ENCODE results near the gene IL13RA1. TPM values are rescaled to one million over a fixed set of nuclear protein-coding genes. Genes with fewer than 3 reads are reported as not detected.
"Not testable (repeated sequence)": the region's sequence is repeated elsewhere in the genome, so short reads cannot be mapped to it uniquely, and the experiment has no call there.

The IL13RA1 gene
- total and polyA plus RNA-seq, 9 donors: 26.8 to 34.4 (median 27.5) TPM

DNA sequence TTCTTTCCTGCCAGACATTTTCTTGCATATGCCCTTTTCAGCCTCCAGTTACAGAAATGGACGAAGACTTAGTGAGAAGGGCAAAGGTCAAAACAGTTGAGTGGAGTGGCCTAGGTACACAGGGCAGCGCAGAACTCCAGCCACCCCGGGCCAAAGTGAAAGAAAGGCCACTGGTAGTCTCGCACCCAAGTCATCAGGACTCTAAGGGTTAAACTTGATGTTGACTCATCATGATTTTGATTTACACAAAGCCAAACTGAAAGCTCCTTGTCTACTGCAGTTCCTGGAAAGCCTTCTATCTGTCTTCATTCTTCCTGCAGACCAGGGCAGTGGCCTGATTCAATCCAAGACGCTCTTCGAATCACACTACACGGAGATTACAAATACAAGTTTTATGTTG, 2.6 kb upstream of the IL13RA1 start:
- peak; percentile 16 for DNase-seq
- H3K36me3 ChIP-seq (ENCODE audit: control insufficient read depth, insufficient read depth, low read length): no peaks in the 10 kb centered on the region
- peaks cover 6% of the 10 kb centered on the region for H3K4me1 ChIP-seq (ENCODE audit: control insufficient read depth, insufficient read depth, low read length)
- WGBS (ENCODE audit: insufficient coverage): 77% methylated on average over 3 of the region's 7 CpGs
- peaks cover 14% of the 10 kb centered on the region for H3K27me3 ChIP-seq (ENCODE audit: control insufficient read depth, insufficient read depth, low read length)
- no peak overlapping the region for H3K27ac ChIP-seq (ENCODE audit: low read length)
- H3K4me3 ChIP-seq (ENCODE audit: low read length): no peak overlapping the region
- H3K9me3 ChIP-seq (replicated peaks; ENCODE audit: control insufficient read depth, low read depth, low read length): no peaks in the 10 kb centered on the region

DNA sequence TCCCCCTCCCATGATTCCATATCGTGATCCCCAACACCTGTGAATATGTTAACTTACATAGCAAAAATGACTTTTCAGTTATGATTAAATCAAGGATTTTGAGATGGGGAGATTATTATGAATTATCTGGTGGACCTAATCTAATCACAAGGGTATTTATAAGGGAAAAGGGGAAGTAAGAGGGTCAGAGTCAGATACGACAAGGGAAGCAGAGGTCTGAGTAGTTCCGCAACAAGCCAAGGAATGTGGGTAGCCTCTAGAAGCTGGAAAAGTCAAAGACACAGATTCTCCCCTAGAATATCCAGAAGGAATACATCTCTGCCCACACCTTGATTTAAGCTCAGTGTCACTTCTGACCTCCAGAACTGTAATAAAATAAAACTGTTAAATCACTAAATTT, 1.0 kb upstream of the IL13RA1 start:
- H3K9me3 ChIP-seq (replicated peaks; ENCODE audit: control insufficient read depth, low read depth, low read length): no peaks in the 10 kb centered on the region
- peaks cover 8% of the 10 kb centered on the region for H3K27me3 ChIP-seq (ENCODE audit: control insufficient read depth, insufficient read depth, low read length)
- no peak overlapping the region for H3K27ac ChIP-seq (ENCODE audit: low read length)
- H3K4me1 ChIP-seq (ENCODE audit: control insufficient read depth, insufficient read depth, low read length): peaks cover 10% of the 10 kb centered on the region
- H3K36me3 ChIP-seq (ENCODE audit: control insufficient read depth, insufficient read depth, low read length): no peaks in the 10 kb centered on the region
- peak; percentile 7 for DNase-seq
- WGBS (ENCODE audit: insufficient coverage): no CpG with 5 or more reads among the region's 3 CpGs
- no peak overlapping the region for H3K4me3 ChIP-seq (ENCODE audit: low read length)

DNA sequence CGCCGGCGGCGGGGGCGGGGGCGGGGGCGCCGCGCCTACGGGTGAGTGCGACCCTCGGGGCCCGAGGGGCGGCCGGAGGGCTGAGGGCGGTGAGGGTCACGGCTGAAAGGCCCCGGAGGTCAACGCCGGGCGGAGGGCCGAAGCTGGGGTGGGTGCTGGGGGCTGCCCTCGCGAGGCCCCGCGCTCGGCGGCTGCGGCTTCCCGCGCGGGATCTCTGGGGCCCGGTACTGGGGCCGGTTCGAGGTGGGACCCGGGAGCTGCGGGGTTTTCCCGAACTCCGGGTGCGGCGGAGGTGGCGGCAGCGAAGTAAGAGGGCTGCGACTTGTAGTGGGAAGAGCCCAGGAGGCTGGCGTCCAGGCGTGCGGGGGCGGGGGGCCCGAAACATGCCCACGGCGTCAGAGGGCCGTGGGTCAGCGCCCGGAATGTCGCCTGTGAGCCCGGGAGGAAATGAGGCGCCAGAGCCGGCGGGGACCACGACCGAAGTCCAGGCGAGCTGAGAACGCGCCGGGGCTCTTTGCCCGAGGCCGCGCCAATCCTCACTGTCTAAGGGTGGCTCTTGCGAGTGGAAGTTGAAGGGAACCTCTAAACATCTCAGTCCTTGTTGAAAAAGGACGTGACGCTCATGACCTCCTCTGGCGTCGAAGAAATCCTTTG, 407 bp downstream of the IL13RA1 start:
- H3K4me1 ChIP-seq (ENCODE audit: control insufficient read depth, insufficient read depth, low read length): peaks cover 10% of the 10 kb centered on the region
- H3K4me3 ChIP-seq (ENCODE audit: low read length): peak overlapping the region; percentile 63
- peak; percentile 43 for DNase-seq
- WGBS (ENCODE audit: insufficient coverage): 38% methylated on average over 59 of the region's 73 CpGs
- H3K27ac ChIP-seq (ENCODE audit: low read length): peak overlapping the region; percentile 80
- H3K9me3 ChIP-seq (replicated peaks; ENCODE audit: control insufficient read depth, low read depth, low read length): no peaks in the 10 kb centered on the region
- peaks cover 8% of the 10 kb centered on the region for H3K27me3 ChIP-seq (ENCODE audit: control insufficient read depth, insufficient read depth, low read length)
- H3K36me3 ChIP-seq (ENCODE audit: control insufficient read depth, insufficient read depth, low read length): no peaks in the 10 kb centered on the region

DNA sequence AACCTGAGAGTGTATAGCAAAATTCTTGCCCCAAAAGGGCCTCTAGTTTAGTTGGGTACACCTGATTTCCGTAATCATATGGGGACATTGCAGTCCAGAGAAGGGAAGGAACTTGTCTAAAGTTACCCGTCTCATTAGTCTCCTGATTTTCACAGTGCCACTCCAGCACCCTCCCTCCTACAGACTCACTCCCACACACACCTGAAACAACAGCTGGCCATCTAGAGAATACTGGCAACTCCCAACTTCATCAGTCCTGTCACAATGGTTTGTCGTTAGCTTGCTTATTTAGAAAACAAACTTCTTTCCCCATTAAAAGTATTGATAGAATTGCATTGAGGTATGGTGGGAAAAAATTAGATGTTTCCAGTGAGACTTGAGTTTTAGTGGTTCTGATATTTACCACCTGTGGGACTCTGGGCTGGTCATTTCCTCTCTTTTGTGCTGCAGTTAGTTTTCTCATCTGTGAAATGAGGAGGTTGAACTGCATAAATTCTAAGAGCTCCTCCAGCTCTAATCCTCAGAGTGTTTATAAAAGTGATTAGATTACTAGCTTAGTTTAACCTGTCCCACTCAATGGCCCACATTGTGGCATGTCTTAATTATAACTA, 1.7 kb downstream of the IL13RA1 start:
- Histone ChIP-seq H3K36me3 (ENCODE audit: control insufficient read depth, insufficient read depth, low read length) (no peaks in the 10 kb centered on the region), H3K9me3 (replicated peaks; ENCODE audit: control insufficient read depth, low read depth, low read length) (no peaks in the 10 kb centered on the region), H3K4me3 (ENCODE audit: low read length) (no peak overlapping the region), H3K27me3 (ENCODE audit: control insufficient read depth, insufficient read depth, low read length) (peaks cover 7% of the 10 kb centered on the region), H3K27ac (ENCODE audit: low read length) (no peak overlapping the region), H3K4me1 (ENCODE audit: control insufficient read depth, insufficient read depth, low read length) (peaks cover 10% of the 10 kb centered on the region)
- no peak for DNase-seq
- 70% methylated on average over 2 of the region's 3 CpGs for WGBS (ENCODE audit: insufficient coverage)

DNA sequence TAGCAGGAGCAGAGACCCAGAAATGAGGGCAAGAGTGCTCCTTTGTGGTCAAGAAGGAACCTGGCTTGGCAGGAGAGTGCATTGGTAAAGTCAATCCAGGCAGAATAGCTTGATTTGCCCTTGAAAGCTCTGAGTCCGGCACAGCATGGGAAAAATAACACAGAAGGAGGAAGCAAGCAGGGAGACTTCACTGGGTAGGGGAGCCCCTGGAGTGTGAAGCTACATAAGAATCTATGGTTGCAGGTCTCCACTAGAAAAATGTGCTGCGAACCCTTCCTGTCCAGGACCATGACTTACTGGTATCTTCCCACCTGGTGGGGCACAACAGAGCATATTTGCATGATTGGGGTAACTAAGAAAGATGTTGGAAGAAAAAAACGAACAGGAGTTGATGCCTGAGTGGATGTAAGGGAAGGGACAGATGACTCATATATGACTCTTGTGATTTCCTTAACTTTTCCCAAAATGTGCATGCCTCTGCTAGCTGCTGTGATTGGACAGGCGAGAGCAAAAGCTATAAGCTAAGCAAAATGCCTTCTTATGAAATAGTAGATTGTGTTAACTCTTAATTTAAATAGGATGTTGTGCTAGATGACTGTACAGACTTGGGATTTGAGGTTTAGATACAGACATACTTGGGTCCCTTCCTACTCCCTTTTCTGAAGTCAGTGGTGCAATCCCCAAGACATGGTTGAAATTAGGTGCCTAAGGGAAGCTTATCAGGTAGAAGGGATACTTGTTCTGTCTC, 3.3 kb downstream of the IL13RA1 start:
- Histone ChIP-seq H3K4me3 (ENCODE audit: low read length) (no peak overlapping the region), H3K27ac (ENCODE audit: low read length) (no peak overlapping the region)

DNA sequence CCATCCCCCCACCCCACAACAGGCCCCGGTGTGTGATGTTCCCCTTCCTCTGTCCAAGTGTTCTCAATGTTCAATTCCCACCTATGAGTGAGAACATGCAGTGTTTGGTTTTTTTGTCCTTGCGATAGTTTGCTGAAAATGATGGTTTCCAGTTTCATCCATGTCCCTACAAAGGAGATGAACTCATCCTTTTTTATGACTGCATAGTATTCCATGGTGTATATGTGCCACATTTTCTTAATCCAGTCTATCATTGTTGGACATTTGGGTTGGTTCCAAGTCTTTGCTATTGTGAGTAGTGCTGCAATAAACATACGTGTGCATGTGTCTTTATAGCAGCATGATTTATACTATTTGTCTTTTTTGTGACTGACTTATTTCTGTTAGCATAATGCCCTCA, 5.1 kb downstream of the IL13RA1 start:
- not testable (repeated sequence) for H3K27me3 ChIP-seq (ENCODE audit: control insufficient read depth, insufficient read depth, low read length); H3K4me3 ChIP-seq (ENCODE audit: low read length); DNase-seq; H3K36me3 ChIP-seq (ENCODE audit: control insufficient read depth, insufficient read depth, low read length); H3K4me1 ChIP-seq (ENCODE audit: control insufficient read depth, insufficient read depth, low read length); H3K9me3 ChIP-seq (replicated peaks; ENCODE audit: control insufficient read depth, low read depth, low read length); H3K27ac ChIP-seq (ENCODE audit: low read length)
- no CpG with 5 or more reads among the region's 3 CpGs for WGBS (ENCODE audit: insufficient coverage)

More for the DNA sequence above, 3.3 kb downstream of the IL13RA1 start:
- Histone ChIP-seq H3K9me3 (replicated peaks; ENCODE audit: control insufficient read depth, low read depth, low read length) (no peaks in the 10 kb centered on the region), H3K27me3 (ENCODE audit: control insufficient read depth, insufficient read depth, low read length) (peaks cover 7% of the 10 kb centered on the region), H3K36me3 (ENCODE audit: control insufficient read depth, insufficient read depth, low read length) (no peaks in the 10 kb centered on the region), H3K4me1 (ENCODE audit: control insufficient read depth, insufficient read depth, low read length) (peaks cover 10% of the 10 kb centered on the region)
- 43% methylated on average over 1 of the region's 4 CpGs for WGBS (ENCODE audit: insufficient coverage)
- no peak for DNase-seq

DNA sequence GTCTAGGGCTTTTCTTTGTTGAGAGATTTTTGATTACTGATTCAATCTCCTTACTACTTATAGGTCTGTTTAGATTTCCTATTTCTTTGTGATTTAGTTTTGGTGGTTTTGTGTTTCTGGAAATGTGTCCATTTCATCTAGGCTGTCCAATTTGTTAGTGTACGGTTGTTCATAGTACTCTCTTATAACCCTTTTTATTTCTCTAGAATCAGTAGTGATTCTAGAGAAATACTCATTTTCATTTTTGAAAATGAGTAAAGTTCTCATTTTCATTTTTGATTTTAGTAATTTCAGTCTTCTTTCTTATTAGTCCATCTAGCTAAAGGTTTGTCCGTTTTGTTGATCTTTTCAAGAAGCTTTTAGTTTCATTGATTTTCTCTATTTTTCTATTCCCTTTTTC, 7.5 kb downstream of the IL13RA1 start:
- DNase-seq: no peak
- Histone ChIP-seq H3K27ac (ENCODE audit: low read length) (no peak overlapping the region), H3K4me3 (ENCODE audit: low read length) (no peak overlapping the region), H3K36me3 (ENCODE audit: control insufficient read depth, insufficient read depth, low read length) (no peaks in the 10 kb centered on the region), H3K4me1 (ENCODE audit: control insufficient read depth, insufficient read depth, low read length) (peaks cover 5% of the 10 kb centered on the region), H3K9me3 (replicated peaks; ENCODE audit: control insufficient read depth, low read depth, low read length) (no peaks in the 10 kb centered on the region), H3K27me3 (ENCODE audit: control insufficient read depth, insufficient read depth, low read length) (no peaks in the 10 kb centered on the region)
- WGBS (ENCODE audit: insufficient coverage): no CpG with 5 or more reads among the region's 2 CpGs

DNA sequence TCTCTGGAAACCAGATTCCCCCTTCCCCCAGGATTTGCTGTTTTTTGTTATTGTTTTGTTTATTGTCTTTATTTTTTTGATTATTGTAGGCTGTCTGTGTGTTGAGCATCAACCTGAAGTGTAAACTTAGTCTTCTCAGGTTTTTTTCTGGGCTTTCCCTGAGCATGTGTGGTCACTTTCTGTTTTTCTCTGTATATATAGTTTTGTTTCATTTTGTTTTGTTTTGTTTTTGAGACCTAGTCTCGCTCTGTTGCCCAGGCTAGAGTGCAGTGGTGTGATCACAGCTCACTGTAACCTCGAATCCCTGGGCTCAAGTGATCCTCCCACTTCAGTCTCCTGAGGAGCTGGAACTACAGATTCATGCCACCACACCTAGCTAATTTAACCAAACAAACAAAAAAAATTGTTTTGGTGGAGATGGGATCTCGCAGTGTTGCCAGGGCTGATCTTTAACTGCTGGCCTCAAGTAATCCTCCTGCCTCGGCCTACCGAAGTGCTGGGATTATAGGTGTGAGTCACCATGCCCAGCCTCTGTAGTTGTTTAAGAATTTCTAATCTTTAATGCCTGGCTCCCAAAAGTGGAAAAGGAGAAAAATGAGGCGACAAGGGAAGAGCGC, 9.1 kb downstream of the IL13RA1 start:
- no peaks in the 10 kb centered on the region for H3K36me3 ChIP-seq (ENCODE audit: control insufficient read depth, insufficient read depth, low read length)
- peaks cover 6% of the 10 kb centered on the region for H3K4me1 ChIP-seq (ENCODE audit: control insufficient read depth, insufficient read depth, low read length)

DNA sequence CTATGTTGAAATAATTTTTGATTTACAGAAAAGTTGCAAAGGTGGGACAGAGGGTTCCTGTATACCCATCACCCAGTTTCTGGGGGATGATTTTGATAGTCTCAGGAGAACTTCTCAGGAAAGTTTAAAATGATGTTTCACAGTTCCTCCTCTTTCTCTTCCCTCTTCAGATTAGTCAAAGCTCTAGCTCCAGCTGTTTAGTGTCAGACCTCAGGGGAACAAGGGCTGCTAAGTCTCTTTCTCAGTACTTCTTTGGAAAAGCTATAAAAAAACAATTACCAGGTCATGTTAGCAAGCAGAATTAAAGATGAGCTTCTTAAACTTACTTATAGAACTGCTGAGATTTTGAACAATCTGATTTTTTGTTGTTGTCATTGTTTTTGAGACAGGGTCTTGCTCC, 12.2 kb downstream of the IL13RA1 start:
- DNase-seq: peak; percentile 37
- H3K9me3 ChIP-seq (replicated peaks; ENCODE audit: control insufficient read depth, low read depth, low read length): no peaks in the 10 kb centered on the region
- H3K4me1 ChIP-seq (ENCODE audit: control insufficient read depth, insufficient read depth, low read length): peaks cover 6% of the 10 kb centered on the region
- no peaks in the 10 kb centered on the region for H3K27me3 ChIP-seq (ENCODE audit: control insufficient read depth, insufficient read depth, low read length)
- no peak overlapping the region for H3K27ac ChIP-seq (ENCODE audit: low read length)
- H3K4me3 ChIP-seq (ENCODE audit: low read length): no peak overlapping the region
- H3K36me3 ChIP-seq (ENCODE audit: control insufficient read depth, insufficient read depth, low read length): no peaks in the 10 kb centered on the region

More for the DNA sequence above, 9.1 kb downstream of the IL13RA1 start:
- H3K27ac ChIP-seq (ENCODE audit: low read length): no peak overlapping the region
- 85% methylated on average over 3 of the region's 7 CpGs for WGBS (ENCODE audit: insufficient coverage)
- no peak overlapping the region for H3K4me3 ChIP-seq (ENCODE audit: low read length)
- no peaks in the 10 kb centered on the region for H3K27me3 ChIP-seq (ENCODE audit: control insufficient read depth, insufficient read depth, low read length)
- no peak for DNase-seq
- no peaks in the 10 kb centered on the region for H3K9me3 ChIP-seq (replicated peaks; ENCODE audit: control insufficient read depth, low read depth, low read length)

DNA sequence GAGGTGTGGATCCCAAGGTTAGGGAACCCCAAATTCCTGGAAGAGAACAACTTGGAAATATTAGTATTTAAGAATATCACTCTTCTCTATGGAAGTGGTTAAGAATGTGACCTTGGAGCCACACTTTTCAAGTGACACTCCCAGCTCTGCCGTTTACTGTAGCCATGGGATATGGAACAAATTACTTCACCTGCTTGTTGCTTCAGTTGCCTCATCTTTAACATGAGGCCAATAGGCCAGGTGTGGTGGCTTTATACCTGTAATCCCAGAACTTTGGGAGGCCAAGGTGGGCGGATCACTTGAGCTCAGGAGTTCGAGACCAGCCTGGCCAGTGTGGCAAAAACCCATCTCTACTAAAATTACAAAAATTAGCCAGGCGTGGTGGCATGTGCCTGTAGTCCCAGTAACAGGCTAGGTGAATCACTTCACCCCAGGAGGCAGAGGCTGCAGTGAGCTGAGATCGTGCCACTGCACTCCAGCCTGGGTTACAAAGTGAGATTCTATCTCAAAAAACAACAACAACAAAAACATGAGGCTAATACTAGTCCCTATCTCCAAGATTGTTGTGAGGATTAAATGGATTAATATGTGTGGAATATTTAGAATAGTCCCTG, 13.0 kb downstream of the IL13RA1 start:
- no peaks in the 10 kb centered on the region for H3K36me3 ChIP-seq (ENCODE audit: control insufficient read depth, insufficient read depth, low read length)
- WGBS (ENCODE audit: insufficient coverage): no CpG with 5 or more reads among the region's 5 CpGs
- H3K9me3 ChIP-seq (replicated peaks; ENCODE audit: control insufficient read depth, low read depth, low read length): no peaks in the 10 kb centered on the region
- DNase-seq: no peak
- peaks cover 6% of the 10 kb centered on the region for H3K4me1 ChIP-seq (ENCODE audit: control insufficient read depth, insufficient read depth, low read length)
- H3K4me3 ChIP-seq (ENCODE audit: low read length): no peak overlapping the region
- H3K27me3 ChIP-seq (ENCODE audit: control insufficient read depth, insufficient read depth, low read length): no peaks in the 10 kb centered on the region
- H3K27ac ChIP-seq (ENCODE audit: low read length): no peak overlapping the region

Data from muscle of leg (tissue), 11 donors.